CD4-positive, CD25-positive, alpha-beta regulatory T cell (primary cell): ENCODE measurements around the gene FBN1. TPM values are rescaled to one million over a fixed set of nuclear protein-coding genes. Genes with fewer than 3 reads are reported as not detected.

Experiments used
- ATAC-seq, 2 donors: fragments of 150-1000 bp; cut with Tn5 transposase; one replicate each; pipeline ENCODE4 v1.10.0; 2021; ENCODE audit warnings: low read depth in 2 of 2, moderate number of reproducible peaks in 2 of 2, moderate library complexity in 1 of 2
- DNase-seq, 3 donors: peaks; one replicate each; pipeline versions ENCODE4 v3.0.0 to v3.0.0-alpha.2; 2012 to 2022; ENCODE audit warnings: mixed read lengths in 1 of 3
- H3K27ac ChIP-seq: one replicate; pipeline ENCODE4 v1.7.0; 2013; ENCODE audit warnings: mild to moderate bottlenecking, low read length; ENCODE audit not compliant: insufficient read depth, poor library complexity, severe bottlenecking
- H3K27me3 ChIP-seq: one replicate; pipeline ENCODE4 v1.7.0; 2013; ENCODE audit warnings: low read length; ENCODE audit not compliant: control insufficient read depth, insufficient read depth
- H3K36me3 ChIP-seq: one replicate; pipeline ENCODE4 v1.7.0; 2013; ENCODE audit warnings: mild to moderate bottlenecking, low read length, moderate library complexity; ENCODE audit not compliant: control insufficient read depth, insufficient read depth
- H3K4me1 ChIP-seq: 2 replicates; pipeline ENCODE4 v1.7.0; 2013; ENCODE audit warnings: mild to moderate bottlenecking, low read length; ENCODE audit not compliant: insufficient read depth, control insufficient read depth, poor library complexity, severe bottlenecking
- H3K4me3 ChIP-seq: one replicate; pipeline ENCODE4 v1.7.0; 2013; ENCODE audit warnings: low read depth, mild to moderate bottlenecking, low read length, moderate library complexity
- H3K9me3 ChIP-seq, 2 experiments: 1 replicate in 1 of 2; 2 replicates in 1 of 2; pipeline ENCODE4 v1.7.0; 2013; ENCODE audit warnings: low read length in 2 of 2, mild to moderate bottlenecking in 1 of 2, moderate library complexity in 1 of 2; ENCODE audit not compliant: control insufficient read depth in 2 of 2
- H3K27ac Mint-ChIP-seq, 3 donors: one replicate each; pipeline ENCODE4 v1.8.0; 2020 to 2022; ENCODE audit warnings: mild to moderate bottlenecking in 3 of 3, mixed read lengths in 3 of 3, moderate library complexity in 2 of 3
- H3K27me3 Mint-ChIP-seq: one replicate; pipeline ENCODE4 v1.8.0; 2022; ENCODE audit warnings: mild to moderate bottlenecking, mixed read lengths
- H3K36me3 Mint-ChIP-seq: one replicate; pipeline ENCODE4 v1.8.0; 2020; ENCODE audit warnings: mixed read lengths
- H3K4me1 Mint-ChIP-seq, 4 donors: one replicate each; pipeline ENCODE4 v1.8.0; 2020 to 2022; ENCODE audit warnings: mixed read lengths in 4 of 4, mild to moderate bottlenecking in 1 of 4
- H3K4me3 Mint-ChIP-seq, 4 donors: one replicate each; pipeline ENCODE4 v1.8.0; 2020 to 2022; ENCODE audit warnings: mild to moderate bottlenecking in 4 of 4, mixed read lengths in 4 of 4, moderate library complexity in 3 of 4
- H3K9me3 Mint-ChIP-seq, 7 donors: one replicate each; pipeline ENCODE4 v1.8.0; 2020 to 2022; ENCODE audit warnings: mixed read lengths in 7 of 7, mild to moderate bottlenecking in 3 of 7, moderate library complexity in 2 of 7
- polyA plus RNA-seq, 4 donors: library from polyadenylated mRNA; unstranded; fragments of 300-500 nt; fragmentation: Illumina TruSeq; gene quantifications; one replicate each; pipeline ENCODE4 v1.2.3, GENCODE V29; 2021
- total RNA-seq: library from RNA; stranded (reverse); gene quantifications from one replicate; pipeline ENCODE4 v1.2.3, GENCODE V29; 2022

Gene FBN1
- total and polyA plus RNA-seq, 5 donors from 2014 or later: 0.72 TPM; not detected in 4

GRCh38 chr15:48647962-48648361 is 2.5 kb upstream of the FBN1 start:
- DNase-seq (no peak), ATAC-seq (no peak)
- H3K27ac Mint-ChIP-seq: no peak overlapping the region
- H3K4me1 Mint-ChIP-seq: no peaks in the 10 kb centered on the region
- H3K4me3 Mint-ChIP-seq: no peak overlapping the region
- no peaks in the 10 kb centered on the region for H3K9me3 Mint-ChIP-seq
- peaks cover 50% of the 10 kb centered on the region for H3K27me3 Mint-ChIP-seq
- Histone ChIP-seq H3K9me3 (no peaks in the 10 kb centered on the region), H3K4me1 (peaks cover 6% of the 10 kb centered on the region), H3K27me3 (peaks cover 31% of the 10 kb centered on the region), H3K27ac (no peak overlapping the region), H3K4me3 (no peak overlapping the region), H3K36me3 (no peaks in the 10 kb centered on the region)
- no peaks in the 10 kb centered on the region for H3K36me3 Mint-ChIP-seq

- H3K4me3 ChIP-seq: no peak overlapping the region
- H3K27ac ChIP-seq: no peak overlapping the region
- DNase-seq: no peak
- no peak overlapping the region for H3K27ac Mint-ChIP-seq
- H3K36me3 Mint-ChIP-seq: no peaks in the 10 kb centered on the region
- no peak for ATAC-seq
- H3K36me3 ChIP-seq: no peaks in the 10 kb centered on the region
- peaks cover 0 to 2% (median 0%) of the 10 kb centered on the region in 4 donors for H3K4me1 Mint-ChIP-seq
- H3K9me3 ChIP-seq: no peaks in the 10 kb centered on the region
- peaks cover 33% of the 10 kb centered on the region for H3K27me3 ChIP-seq
- H3K4me3 Mint-ChIP-seq: peak overlapping the region in 2 of 4 donors; percentile 30 to 86
- no peaks in the 10 kb centered on the region for H3K9me3 Mint-ChIP-seq
- H3K4me1 ChIP-seq: peaks cover 6% of the 10 kb centered on the region
- H3K27me3 Mint-ChIP-seq: peaks cover 53% of the 10 kb centered on the region
Measured at GRCh38 chr15:48646331-48646730, 822 bp upstream of the FBN1 start.

GRCh38 chr15:48644827-48645557 is 517 bp downstream of the FBN1 start:
- H3K4me3 ChIP-seq: no peak overlapping the region
- peak in 2 of 3 donors; percentile 8 to 17 for DNase-seq
- no peak overlapping the region for H3K27ac Mint-ChIP-seq
- H3K9me3 Mint-ChIP-seq: no peaks in the 10 kb centered on the region
- ATAC-seq: no peak
- no peak overlapping the region for H3K27ac ChIP-seq
- H3K27me3 ChIP-seq: peaks cover 32% of the 10 kb centered on the region
- no peaks in the 10 kb centered on the region for H3K36me3 ChIP-seq
- H3K36me3 Mint-ChIP-seq: no peaks in the 10 kb centered on the region
- H3K4me1 Mint-ChIP-seq: peaks cover 0 to 4% (median 0%) of the 10 kb centered on the region in 4 donors
- no peak overlapping the region for H3K4me3 Mint-ChIP-seq
- H3K4me1 ChIP-seq: peaks cover 6% of the 10 kb centered on the region
- no peaks in the 10 kb centered on the region for H3K9me3 ChIP-seq
- peaks cover 58% of the 10 kb centered on the region for H3K27me3 Mint-ChIP-seq

- DNase-seq (no peak), ATAC-seq (no peak)
- Histone ChIP-seq H3K27me3 (peaks cover 32% of the 10 kb centered on the region), H3K4me3 (no peak overlapping the region), H3K9me3 (no peaks in the 10 kb centered on the region), H3K27ac (no peak overlapping the region), H3K4me1 (peaks cover 6% of the 10 kb centered on the region), H3K36me3 (no peaks in the 10 kb centered on the region)
- Mint-ChIP-seq H3K9me3 (no peaks in the 10 kb centered on the region), H3K27ac (no peak overlapping the region), H3K27me3 (peaks cover 58% of the 10 kb centered on the region), H3K36me3 (no peaks in the 10 kb centered on the region), H3K4me1 (peaks cover 0 to 4% (median 0%) of the 10 kb centered on the region in 4 donors), H3K4me3 (no peak overlapping the region)
Measured at GRCh38 chr15:48644467-48644826, 1.1 kb downstream of the FBN1 start.

GRCh38 chr15:48643776-48644466 is 1.6 kb downstream of the FBN1 start:
- Mint-ChIP-seq H3K4me3 (peak overlapping the region in 1 of 4 donors; percentile 10), H3K4me1 (peaks cover 0 to 4% (median 0%) of the 10 kb centered on the region in 4 donors), H3K27ac (no peak overlapping the region), H3K9me3 (no peaks in the 10 kb centered on the region), H3K36me3 (no peaks in the 10 kb centered on the region), H3K27me3 (peaks cover 54% of the 10 kb centered on the region)
- Histone ChIP-seq H3K36me3 (no peaks in the 10 kb centered on the region), H3K4me3 (no peak overlapping the region), H3K4me1 (peaks cover 6% of the 10 kb centered on the region), H3K9me3 (no peaks in the 10 kb centered on the region), H3K27ac (no peak overlapping the region), H3K27me3 (peaks cover 32% of the 10 kb centered on the region)
- DNase-seq (no peak), ATAC-seq (no peak)

- H3K4me1 ChIP-seq: peaks cover 6% of the 10 kb centered on the region
- Mint-ChIP-seq H3K4me1 (peaks cover 0 to 4% (median 0%) of the 10 kb centered on the region in 4 donors), H3K27ac (no peak overlapping the region), H3K36me3 (no peaks in the 10 kb centered on the region), H3K9me3 (no peaks in the 10 kb centered on the region), H3K4me3 (no peak overlapping the region), H3K27me3 (peaks cover 48% of the 10 kb centered on the region)
- no peak overlapping the region for H3K27ac ChIP-seq
- no peaks in the 10 kb centered on the region for H3K36me3 ChIP-seq
- DNase-seq (no peak), ATAC-seq (no peak)
- peaks cover 30% of the 10 kb centered on the region for H3K27me3 ChIP-seq
- H3K4me3 ChIP-seq: no peak overlapping the region
- H3K9me3 ChIP-seq: no peaks in the 10 kb centered on the region
Measured at GRCh38 chr15:48643206-48643605, 2.3 kb downstream of the FBN1 start.

GRCh38 chr15:48642795-48643194 is 2.7 kb downstream of the FBN1 start:
- Mint-ChIP-seq H3K27me3 (peaks cover 44% of the 10 kb centered on the region), H3K4me1 (peaks cover 0 to 4% (median 0%) of the 10 kb centered on the region in 4 donors), H3K4me3 (no peak overlapping the region), H3K27ac (no peak overlapping the region), H3K9me3 (no peaks in the 10 kb centered on the region), H3K36me3 (no peaks in the 10 kb centered on the region)
- no peak for ATAC-seq
- Histone ChIP-seq H3K27me3 (peaks cover 26% of the 10 kb centered on the region), H3K36me3 (no peaks in the 10 kb centered on the region), H3K27ac (no peak overlapping the region), H3K9me3 (no peaks in the 10 kb centered on the region), H3K4me1 (peaks cover 6% of the 10 kb centered on the region), H3K4me3 (no peak overlapping the region)
- no peak for DNase-seq
